ENCODE data around the gene DAPL1.

GRCh38 chr2:158778243-158778642 lies 16.9 kb upstream of the DAPL1 start:
- TF ChIP-seq CTCF (IDR thresholded peaks at IDR 0.05; ENCODE audit: poor library complexity) (no peak), EZH2phosphoT487 (IDR thresholded peaks at IDR 0.05; ENCODE audit: low read depth, severe bottlenecking, unreplicated experiment) (no peak), EZH2 (IDR thresholded peaks at IDR 0.05; ENCODE audit: borderline replicate concordance) (no peak)

Data from hepatocyte (in vitro differentiated cells).